Astrocyte (in vitro differentiated cells and primary cell): ENCODE results near the gene MRPL20.

Experiments used
- CTCF ChIP-seq: IDR thresholded peaks from 2 replicates; pipeline ENCODE4 v1.5.1; 2011; ENCODE audit warnings: low read depth, mild to moderate bottlenecking, inconsistent platforms, low read length, moderate library complexity; ENCODE audit not compliant: insufficient read depth
- EZH2 ChIP-seq: IDR thresholded peaks from 2 replicates; pipeline ENCODE4 v1.6.1; 2012; ENCODE audit warnings: mild to moderate bottlenecking, low read length, inconsistent platforms; ENCODE audit not compliant: insufficient read depth

- TF ChIP-seq CTCF (no peak), EZH2 (no peak)
These were observed 26.2 kb downstream of the MRPL20 start for GRCh38 chr1:1380860-1381259.
